C4-2B (cell line): ENCODE data around the gene UNKL.

ENCODE experiments used
- ZFX ChIP-seq: fragments of 450-650 bp; IDR thresholded peaks from 2 replicates; pipeline ENCODE4 v1.6.1; 2017
- TF ChIP-seq, protein P1 (sequence below): fragments of 450-650 bp; conservative IDR thresholded peaks from 2 replicates; pipeline ENCODE4 v1.5.1; 2017; ENCODE audit warnings: mild to moderate bottlenecking

DNA sequence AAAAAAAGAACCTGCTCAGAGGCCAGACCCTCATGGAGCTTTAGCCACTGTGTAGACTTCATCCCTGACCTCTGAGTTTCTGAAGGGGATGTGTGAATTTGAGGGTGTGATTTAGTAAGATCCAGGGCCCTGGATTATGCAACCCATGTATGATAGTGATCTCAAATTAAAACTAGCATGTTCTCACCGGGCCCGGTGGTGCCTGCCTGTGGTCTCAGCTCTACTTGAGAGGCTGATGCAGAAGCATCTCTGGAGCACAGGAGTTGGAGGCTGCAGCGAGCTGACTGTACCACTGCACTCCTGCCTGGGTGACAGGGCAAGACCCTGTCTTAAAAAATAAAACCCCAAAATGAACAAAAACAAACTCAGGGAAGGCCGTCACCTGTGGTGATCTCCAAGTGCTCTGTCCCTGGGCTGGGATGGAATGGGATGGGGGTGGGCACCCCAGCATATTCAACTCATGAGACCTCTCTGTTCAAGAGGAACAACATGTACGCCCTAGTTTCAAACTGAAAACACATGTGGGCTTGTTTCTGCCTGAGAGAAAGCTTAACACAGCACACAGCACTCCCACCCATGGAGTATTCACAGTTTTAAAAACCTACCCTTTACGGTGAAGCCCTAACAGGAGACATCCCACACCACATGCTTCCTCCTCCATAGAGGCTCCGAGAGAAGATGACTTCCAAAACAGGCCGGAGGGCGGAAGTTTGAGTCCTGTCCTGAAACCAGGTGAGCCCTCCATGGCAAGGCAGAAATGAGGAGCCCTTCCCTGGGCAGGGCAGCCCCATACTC, 32.7 kb downstream of the UNKL start:
- TF ChIP-seq, protein P1, sequence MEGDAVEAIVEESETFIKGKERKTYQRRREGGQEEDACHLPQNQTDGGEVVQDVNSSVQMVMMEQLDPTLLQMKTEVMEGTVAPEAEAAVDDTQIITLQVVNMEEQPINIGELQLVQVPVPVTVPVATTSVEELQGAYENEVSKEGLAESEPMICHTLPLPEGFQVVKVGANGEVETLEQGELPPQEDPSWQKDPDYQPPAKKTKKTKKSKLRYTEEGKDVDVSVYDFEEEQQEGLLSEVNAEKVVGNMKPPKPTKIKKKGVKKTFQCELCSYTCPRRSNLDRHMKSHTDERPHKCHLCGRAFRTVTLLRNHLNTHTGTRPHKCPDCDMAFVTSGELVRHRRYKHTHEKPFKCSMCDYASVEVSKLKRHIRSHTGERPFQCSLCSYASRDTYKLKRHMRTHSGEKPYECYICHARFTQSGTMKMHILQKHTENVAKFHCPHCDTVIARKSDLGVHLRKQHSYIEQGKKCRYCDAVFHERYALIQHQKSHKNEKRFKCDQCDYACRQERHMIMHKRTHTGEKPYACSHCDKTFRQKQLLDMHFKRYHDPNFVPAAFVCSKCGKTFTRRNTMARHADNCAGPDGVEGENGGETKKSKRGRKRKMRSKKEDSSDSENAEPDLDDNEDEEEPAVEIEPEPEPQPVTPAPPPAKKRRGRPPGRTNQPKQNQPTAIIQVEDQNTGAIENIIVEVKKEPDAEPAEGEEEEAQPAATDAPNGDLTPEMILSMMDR, result no peak
- TF ChIP-seq ZFX, result no peak
